K562 (cell line): ENCODE data around the gene MTHFR. TPM values are rescaled to one million over a fixed set of nuclear protein-coding genes. Genes with fewer than 3 reads are reported as not detected.

Experiments
- ARNT ChIP-seq, 2 experiments: fragments of 450-650 bp; IDR thresholded peaks; 2 replicates each; pipeline ENCODE4 v1.6.1; 2016; ENCODE audit warnings: mild to moderate bottlenecking in 1 of 2
- CBX3 ChIP-seq, 2 experiments: IDR thresholded peaks; 1 replicate in 1 of 2; 2 replicates in 1 of 2; pipeline ENCODE4 v1.6.1; 2012; ENCODE audit warnings: inconsistent platforms in 2 of 2, low read length in 2 of 2, borderline replicate concordance in 1 of 2, control low read depth in 1 of 2
- CHCHD3 ChIP-seq: fragments of 250-450 bp; sonication (Bioruptor Pico); IDR thresholded peaks from 2 replicates; pipeline ENCODE4 v2.1.2; 2022; ENCODE audit warnings: mild to moderate bottlenecking
- CREBBP ChIP-seq: IDR thresholded peaks from one replicate; pipeline ENCODE4 v1.6.1; 2012; ENCODE audit warnings: low read depth, mild to moderate bottlenecking, control low read depth, inconsistent platforms, low read length
- FOXA3 ChIP-seq, 2 experiments: fragments of 450-650 bp in 1 of 2; sonication (generic) in 1 of 2; formaldehyde crosslinking; IDR thresholded peaks in 1 of 2; conservative IDR thresholded peaks in 1 of 2; 2 replicates each; pipeline versions ENCODE4 v1.4.0 to v1.8.0; 2020 to 2022; ENCODE audit warnings: mild to moderate bottlenecking in 2 of 2, missing genetic modification reagents in 1 of 2
- HDAC6 ChIP-seq: IDR thresholded peaks from 2 replicates; pipeline ENCODE4 v1.6.1; 2012; ENCODE audit warnings: low read depth, mild to moderate bottlenecking, control low read depth, inconsistent platforms, low read length, moderate library complexity
- HMGN3 ChIP-seq: IDR thresholded peaks from 2 replicates; pipeline ENCODE4 v1.6.1; 2011; ENCODE audit warnings: borderline replicate concordance, low read depth, mild to moderate bottlenecking, mixed read lengths, low read length; ENCODE audit not compliant: insufficient read length; ENCODE audit errors: extremely low read depth
- RAD21 ChIP-seq, 2 experiments: fragments of 250-450 bp in 1 of 2; fragments of 450-650 bp in 1 of 2; sonication (Bioruptor Pico) in 1 of 2; formaldehyde crosslinking in 1 of 2; IDR thresholded peaks in 1 of 2; conservative IDR thresholded peaks in 1 of 2; 2 replicates each; pipeline versions ENCODE4 v1.4.0 to v1.8.0; 2020 to 2022; ENCODE audit warnings: mild to moderate bottlenecking in 2 of 2, moderate library complexity in 1 of 2
- RBM39 ChIP-seq: fragments of 200-400 bp; formaldehyde crosslinking; optimal IDR thresholded peaks from 2 replicates; pipeline ENCODE3; 2018; ENCODE audit warnings: low read depth, low read length
- THRAP3 ChIP-seq: fragments of 450-650 bp; IDR thresholded peaks from 2 replicates; pipeline ENCODE4 v1.6.1; 2016; ENCODE audit warnings: mild to moderate bottlenecking, inconsistent platforms, borderline replicate concordance
- XRCC4 ChIP-seq: IDR thresholded peaks from one replicate; pipeline ENCODE4 v1.6.1; 2011; ENCODE audit not compliant: insufficient read depth, insufficient read length; ENCODE audit errors: extremely low read depth
- ZNF778 ChIP-seq: fragments of 450-650 bp; formaldehyde crosslinking; IDR thresholded peaks from 2 replicates; pipeline ENCODE4 v1.4.0; 2020; ENCODE audit warnings: mild to moderate bottlenecking, moderate library complexity
- ZSCAN29 ChIP-seq: fragments of 450-650 bp; IDR thresholded peaks from 2 replicates; pipeline ENCODE4 v1.6.1; 2017
- polyA plus RNA-seq, 8 experiments: library from polyadenylated mRNA; depleted of rRNA in 4 of 8; stranded (reverse) in 5 of 8; unstranded in 3 of 8; fragments of >200 nt; fragmentation: Nextera tagmentation in 2 of 8; fragmentation: Illumina TruSeq in 1 of 8; extraction: Ambion mirVana in 2 of 8; extraction: Trizol in 1 of 8; gene quantifications; 2 replicates each; pipeline versions ENCODE4 v1.2.1 to v1.2.3, GENCODE V29; 2011 to 2014; ENCODE audit warnings: inconsistent platforms in 1 of 8, missing spikeins in 1 of 8
- total RNA-seq, 7 experiments: library from RNA; depleted of rRNA in 6 of 7; stranded (reverse); fragments of >200 nt in 6 of 7; fragmentation: Illumina TruSeq in 2 of 7; extraction: Trizol in 2 of 7; gene quantifications; 2 replicates each; pipeline versions ENCODE4 v1.2.1 to v1.2.3, GENCODE V29; 2011 to 2021; ENCODE audit warnings: low replicate concordance in 1 of 7
- TF ChIP-seq, protein P1 (sequence below): fragments of 450-650 bp; formaldehyde crosslinking; IDR thresholded peaks from 2 replicates; pipeline ENCODE4 v1.4.0; 2022; ENCODE audit warnings: missing genetic modification characterization
- TF ChIP-seq, protein P2 (sequence below): conservative IDR thresholded peaks from 2 replicates; pipeline ENCODE4 v1.6.1; 2011; ENCODE audit warnings: low read depth, mild to moderate bottlenecking, low read length; ENCODE audit not compliant: control insufficient read depth
- TF ChIP-seq, protein P3 (sequence below): fragments of 450-650 bp; formaldehyde crosslinking; IDR thresholded peaks from 2 replicates; pipeline ENCODE4 v1.4.0; 2022; ENCODE audit warnings: mild to moderate bottlenecking, moderate library complexity
- TF ChIP-seq, protein P4 (sequence below): fragments of 450-650 bp; IDR thresholded peaks from 2 replicates; pipeline ENCODE4 v1.6.1; 2017; ENCODE audit warnings: antibody characterized with exemption

MTHFR gene
- total and polyA plus RNA-seq, 9 of the 15 experiments (the other 6 are each of a cell fraction or from before 2014, with no cell fraction given) = 5.0 to 104 (median 62.6) TPM

DNA sequence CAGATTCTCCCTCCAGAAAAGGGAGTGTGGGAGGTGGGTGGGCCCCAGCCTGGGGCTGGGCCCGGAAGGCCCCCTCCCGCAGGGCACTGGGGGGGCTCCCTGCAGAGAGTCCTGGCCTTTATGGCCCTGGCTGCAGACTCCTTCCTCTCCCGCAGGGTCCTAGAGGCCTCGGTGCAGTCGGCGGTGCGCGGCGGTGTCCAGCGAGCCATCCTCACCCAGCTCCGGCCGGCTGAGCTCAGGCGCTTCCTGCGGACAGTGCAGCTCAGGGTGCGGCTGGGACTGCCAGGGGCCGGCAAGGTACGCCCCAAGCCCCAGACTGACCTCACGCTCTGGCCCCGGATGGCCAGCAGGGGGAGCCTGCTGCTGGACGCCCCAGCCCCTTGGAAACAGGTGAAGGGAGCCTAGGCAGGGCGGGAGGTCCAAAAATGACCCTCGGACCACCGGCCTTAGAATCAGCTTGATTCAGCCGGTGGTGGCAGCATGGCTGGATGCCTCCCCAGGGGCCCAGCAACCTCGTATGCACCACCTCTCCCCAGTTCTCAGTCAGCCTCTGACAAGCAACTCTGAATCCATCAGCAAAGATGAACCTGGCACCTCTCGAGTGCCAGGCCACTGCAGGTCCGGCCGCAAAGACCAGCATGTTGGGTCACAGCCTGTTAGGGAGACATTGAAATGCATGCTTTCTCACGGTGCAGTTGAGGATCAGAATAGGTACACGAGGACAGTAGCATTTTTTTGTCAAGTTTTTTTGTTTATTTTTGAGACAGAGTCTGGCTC lies 20.6 kb downstream of the MTHFR start (continued):
- TF ChIP-seq HMGN3 (peak; percentile 69), XRCC4 (no peak), CREBBP (no peak), RBM39 (no peak), RAD21 (CRISPR knock-in tag; conservative IDR thresholded peaks at IDR 0.05 in 1 of 2, IDR thresholded peaks at IDR 0.05 in 1 of 2) (peak; percentile 67 to 83), CBX3 (IDR thresholded peaks at IDR 0.05; ENCODE audit: borderline replicate concordance in 1 of 2, low read length in 2 of 2) (peak in 1 of 2 experiments; percentile 74; a peak in 1 of 3 replicates), THRAP3 (0 out of 2 replicates have a peak, but pooled peaks have one; percentile 16), ARNT (IDR thresholded peaks at IDR 0.05) (no peak), HDAC6 (no peak), ZNF778 (CRISPR knock-in tag) (no peak), ZSCAN29 (no peak), CHCHD3 (no peak), FOXA3 (CRISPR knock-in tag; conservative IDR thresholded peaks at IDR 0.05 in 1 of 2, IDR thresholded peaks at IDR 0.05 in 1 of 2) (0 out of 4 replicates have a peak, but pooled peaks of 1 of the 2 experiments have one; percentile 69)
- TF ChIP-seq, protein P1, sequence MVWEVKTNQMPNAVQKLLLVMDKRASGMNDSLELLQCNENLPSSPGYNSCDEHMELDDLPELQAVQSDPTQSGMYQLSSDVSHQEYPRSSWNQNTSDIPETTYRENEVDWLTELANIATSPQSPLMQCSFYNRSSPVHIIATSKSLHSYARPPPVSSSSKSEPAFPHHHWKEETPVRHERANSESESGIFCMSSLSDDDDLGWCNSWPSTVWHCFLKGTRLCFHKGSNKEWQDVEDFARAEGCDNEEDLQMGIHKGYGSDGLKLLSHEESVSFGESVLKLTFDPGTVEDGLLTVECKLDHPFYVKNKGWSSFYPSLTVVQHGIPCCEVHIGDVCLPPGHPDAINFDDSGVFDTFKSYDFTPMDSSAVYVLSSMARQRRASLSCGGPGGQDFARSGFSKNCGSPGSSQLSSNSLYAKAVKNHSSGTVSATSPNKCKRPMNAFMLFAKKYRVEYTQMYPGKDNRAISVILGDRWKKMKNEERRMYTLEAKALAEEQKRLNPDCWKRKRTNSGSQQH (CRISPR knock-in tag) = no peak; the same call in 1 of the 2 replicates
- TF ChIP-seq, protein P2, sequence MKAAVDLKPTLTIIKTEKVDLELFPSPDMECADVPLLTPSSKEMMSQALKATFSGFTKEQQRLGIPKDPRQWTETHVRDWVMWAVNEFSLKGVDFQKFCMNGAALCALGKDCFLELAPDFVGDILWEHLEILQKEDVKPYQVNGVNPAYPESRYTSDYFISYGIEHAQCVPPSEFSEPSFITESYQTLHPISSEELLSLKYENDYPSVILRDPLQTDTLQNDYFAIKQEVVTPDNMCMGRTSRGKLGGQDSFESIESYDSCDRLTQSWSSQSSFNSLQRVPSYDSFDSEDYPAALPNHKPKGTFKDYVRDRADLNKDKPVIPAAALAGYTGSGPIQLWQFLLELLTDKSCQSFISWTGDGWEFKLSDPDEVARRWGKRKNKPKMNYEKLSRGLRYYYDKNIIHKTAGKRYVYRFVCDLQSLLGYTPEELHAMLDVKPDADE = no peak
- TF ChIP-seq, protein P3, sequence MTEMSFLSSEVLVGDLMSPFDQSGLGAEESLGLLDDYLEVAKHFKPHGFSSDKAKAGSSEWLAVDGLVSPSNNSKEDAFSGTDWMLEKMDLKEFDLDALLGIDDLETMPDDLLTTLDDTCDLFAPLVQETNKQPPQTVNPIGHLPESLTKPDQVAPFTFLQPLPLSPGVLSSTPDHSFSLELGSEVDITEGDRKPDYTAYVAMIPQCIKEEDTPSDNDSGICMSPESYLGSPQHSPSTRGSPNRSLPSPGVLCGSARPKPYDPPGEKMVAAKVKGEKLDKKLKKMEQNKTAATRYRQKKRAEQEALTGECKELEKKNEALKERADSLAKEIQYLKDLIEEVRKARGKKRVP (CRISPR knock-in tag) = peak; percentile 31; the same call in 1 of the 2 replicates
- TF ChIP-seq, protein P4, sequence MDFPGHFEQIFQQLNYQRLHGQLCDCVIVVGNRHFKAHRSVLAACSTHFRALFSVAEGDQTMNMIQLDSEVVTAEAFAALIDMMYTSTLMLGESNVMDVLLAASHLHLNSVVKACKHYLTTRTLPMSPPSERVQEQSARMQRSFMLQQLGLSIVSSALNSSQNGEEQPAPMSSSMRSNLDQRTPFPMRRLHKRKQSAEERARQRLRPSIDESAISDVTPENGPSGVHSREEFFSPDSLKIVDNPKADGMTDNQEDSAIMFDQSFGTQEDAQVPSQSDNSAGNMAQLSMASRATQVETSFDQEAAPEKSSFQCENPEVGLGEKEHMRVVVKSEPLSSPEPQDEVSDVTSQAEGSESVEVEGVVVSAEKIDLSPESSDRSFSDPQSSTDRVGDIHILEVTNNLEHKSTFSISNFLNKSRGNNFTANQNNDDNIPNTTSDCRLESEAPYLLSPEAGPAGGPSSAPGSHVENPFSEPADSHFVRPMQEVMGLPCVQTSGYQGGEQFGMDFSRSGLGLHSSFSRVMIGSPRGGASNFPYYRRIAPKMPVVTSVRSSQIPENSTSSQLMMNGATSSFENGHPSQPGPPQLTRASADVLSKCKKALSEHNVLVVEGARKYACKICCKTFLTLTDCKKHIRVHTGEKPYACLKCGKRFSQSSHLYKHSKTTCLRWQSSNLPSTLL = no peak
